Mesodermal cell (in vitro differentiated cells): ENCODE measurements around the gene KCNJ10.

Experiments
- H3K27ac ChIP-seq: 2 replicates; pipeline ENCODE4 v1.7.0; 2013; ENCODE audit warnings: mild to moderate bottlenecking, low read depth, low read length, moderate library complexity; ENCODE audit not compliant: severe bottlenecking
- H3K36me3 ChIP-seq: 2 replicates; pipeline ENCODE4 v1.7.1; 2013; ENCODE audit warnings: mild to moderate bottlenecking, low read length, moderate library complexity; ENCODE audit not compliant: control insufficient read depth, insufficient read depth
- H3K4me1 ChIP-seq: one replicate; pipeline ENCODE4 v1.7.1; 2013; ENCODE audit warnings: mild to moderate bottlenecking, low read length; ENCODE audit not compliant: insufficient read depth, control insufficient read depth, poor library complexity, severe bottlenecking
- H3K4me3 ChIP-seq: 2 replicates; pipeline ENCODE4 v1.7.0; 2013; ENCODE audit warnings: low read length, control low read depth, mild to moderate bottlenecking; ENCODE audit not compliant: insufficient read depth, poor library complexity, severe bottlenecking; ENCODE audit errors: extremely low read depth
- H3K9me3 ChIP-seq: 2 replicates; pipeline ENCODE4 v1.7.1; 2013; ENCODE audit warnings: mild to moderate bottlenecking, low read length, moderate library complexity; ENCODE audit not compliant: control insufficient read depth
- WGBS, 2 experiments: methylation state at CpG; one replicate each; pipeline ENCODE4 v1.1.5; 2013; ENCODE audit warnings: missing lambda C conversion rate in 2 of 2; ENCODE audit not compliant: insufficient coverage in 2 of 2; 5-methylcytosine and 5-hydroxymethylcytosine counted together

The KCNJ10 gene

GRCh38 chr1:160004001-160004400 lies 66.0 kb downstream of the KCNJ10 start:
- WGBS, 2 experiments = 100% methylated on average over 1 of the region's 1 CpG; no CpG with 5 or more reads in 1 of the 2 experiments

GRCh38 chr1:160001440-160001839 lies 68.5 kb downstream of the KCNJ10 start:
- H3K27ac ChIP-seq = no peak overlapping the region
- H3K4me3 ChIP-seq = no peak overlapping the region
- H3K9me3 ChIP-seq = no peaks in the 10 kb centered on the region
- no peaks in the 10 kb centered on the region for H3K36me3 ChIP-seq
- H3K4me1 ChIP-seq = peaks cover 2% of the 10 kb centered on the region
- 60% methylated on average over 1 of the region's 2 CpGs; no CpG with 5 or more reads in 1 of the 2 experiments for WGBS, 2 experiments

More at GRCh38 chr1:160004001-160004400, 66.0 kb downstream of the KCNJ10 start:
- Histone ChIP-seq H3K4me3 (no peak overlapping the region), H3K4me1 (no peaks in the 10 kb centered on the region), H3K27ac (no peak overlapping the region), H3K9me3 (no peaks in the 10 kb centered on the region), H3K36me3 (no peaks in the 10 kb centered on the region)

GRCh38 chr1:159999204-159999603 lies 70.8 kb downstream of the KCNJ10 start:
- no peak overlapping the region for H3K4me3 ChIP-seq
- H3K27ac ChIP-seq = no peak overlapping the region
- H3K36me3 ChIP-seq = no peaks in the 10 kb centered on the region
- peaks cover 6% of the 10 kb centered on the region for H3K4me1 ChIP-seq
- peaks cover 5% of the 10 kb centered on the region for H3K9me3 ChIP-seq
- WGBS, 2 experiments = 75 to 76% methylated on average over 3 of the region's 4 CpGs

GRCh38 chr1:159996653-159997052 lies 73.3 kb downstream of the KCNJ10 start:
- peaks cover 5% of the 10 kb centered on the region for H3K9me3 ChIP-seq
- peak overlapping the region; percentile 31 for H3K27ac ChIP-seq
- H3K4me3 ChIP-seq = no peak overlapping the region
- no peaks in the 10 kb centered on the region for H3K36me3 ChIP-seq
- H3K4me1 ChIP-seq = peaks cover 8% of the 10 kb centered on the region

GRCh38 chr1:159994896-159995295 lies 75.1 kb downstream of the KCNJ10 start:
- H3K27ac ChIP-seq = no peak overlapping the region
- 80 to 91% methylated on average over 2 of the region's 2 CpGs for WGBS, 2 experiments
- H3K4me1 ChIP-seq = peaks cover 8% of the 10 kb centered on the region
- no peak overlapping the region for H3K4me3 ChIP-seq
- peaks cover 5% of the 10 kb centered on the region for H3K9me3 ChIP-seq
- no peaks in the 10 kb centered on the region for H3K36me3 ChIP-seq

GRCh38 chr1:159993911-159994310 lies 76.0 kb downstream of the KCNJ10 start:
- no peaks in the 10 kb centered on the region for H3K36me3 ChIP-seq

GRCh38 chr1:159992161-159992560 lies 77.8 kb downstream of the KCNJ10 start:
- WGBS, 2 experiments = 71% methylated on average over 1 of the region's 1 CpG; no CpG with 5 or more reads in 1 of the 2 experiments
- no peak overlapping the region for H3K27ac ChIP-seq
- peaks cover 5% of the 10 kb centered on the region for H3K9me3 ChIP-seq
- peaks cover 8% of the 10 kb centered on the region for H3K4me1 ChIP-seq
- no peak overlapping the region for H3K4me3 ChIP-seq
- no peaks in the 10 kb centered on the region for H3K36me3 ChIP-seq

More at GRCh38 chr1:159993911-159994310, 76.0 kb downstream of the KCNJ10 start:
- peaks cover 8% of the 10 kb centered on the region for H3K4me1 ChIP-seq
- WGBS, 2 experiments = no CpG with 5 or more reads among the region's 2 CpGs
- no peak overlapping the region for H3K27ac ChIP-seq
- no peak overlapping the region for H3K4me3 ChIP-seq
- peaks cover 5% of the 10 kb centered on the region for H3K9me3 ChIP-seq

GRCh38 chr1:159991513-159991912 lies 78.4 kb downstream of the KCNJ10 start:
- H3K9me3 ChIP-seq = peaks cover 5% of the 10 kb centered on the region
- WGBS, 2 experiments = 67 to 94% methylated on average over 2 to 4 of the region's 4 CpGs
- H3K36me3 ChIP-seq = no peaks in the 10 kb centered on the region
- no peak overlapping the region for H3K27ac ChIP-seq
- H3K4me1 ChIP-seq = peaks cover 7% of the 10 kb centered on the region
- H3K4me3 ChIP-seq = no peak overlapping the region

- WGBS, 2 experiments = 93 to 95% methylated on average over 3 of the region's 5 CpGs
- Histone ChIP-seq H3K4me1 (peaks cover 2% of the 10 kb centered on the region), H3K27ac (no peak overlapping the region), H3K4me3 (no peak overlapping the region), H3K9me3 (no peaks in the 10 kb centered on the region), H3K36me3 (no peaks in the 10 kb centered on the region)
These were observed 80.0 kb downstream of the KCNJ10 start for GRCh38 chr1:159990005-159990404.

GRCh38 chr1:159989581-159989980 lies 80.4 kb downstream of the KCNJ10 start:
- WGBS, 2 experiments = 72 to 88% methylated on average over 2 to 3 of the region's 3 CpGs
- no peaks in the 10 kb centered on the region for H3K36me3 ChIP-seq
- H3K4me1 ChIP-seq = peaks cover 2% of the 10 kb centered on the region
- H3K27ac ChIP-seq = no peak overlapping the region
- H3K4me3 ChIP-seq = no peak overlapping the region
- no peaks in the 10 kb centered on the region for H3K9me3 ChIP-seq

GRCh38 chr1:159988006-159988405 lies 82.0 kb downstream of the KCNJ10 start:
- H3K27ac ChIP-seq = no peak overlapping the region
- 82 to 100% methylated on average over 1 of the region's 1 CpG for WGBS, 2 experiments
- peaks cover 2% of the 10 kb centered on the region for H3K4me1 ChIP-seq
- no peaks in the 10 kb centered on the region for H3K9me3 ChIP-seq
- no peaks in the 10 kb centered on the region for H3K36me3 ChIP-seq
- H3K4me3 ChIP-seq = no peak overlapping the region
